HEK293 (cell line): ENCODE data around the gene HOXB1.

Source experiments
- BCL11B ChIP-seq: fragments of 450-650 bp; formaldehyde crosslinking; IDR thresholded peaks from 2 replicates; pipeline ENCODE4 v1.5.1; 2016; ENCODE audit warnings: low read depth, missing biosample characterization, missing genetic modification characterization
- CTCF ChIP-seq: fragments of 450-650 bp; formaldehyde crosslinking; IDR thresholded peaks from 2 replicates; pipeline ENCODE4 v1.5.1; 2016; ENCODE audit warnings: missing biosample characterization, missing genetic modification characterization
- GLIS1 ChIP-seq: fragments of 450-650 bp; formaldehyde crosslinking; IDR thresholded peaks from 2 replicates; pipeline ENCODE4 v1.5.1; 2016; ENCODE audit warnings: missing biosample characterization, missing genetic modification characterization
- REPIN1 ChIP-seq: fragments of 450-650 bp; formaldehyde crosslinking; IDR thresholded peaks from 2 replicates; pipeline ENCODE4 v1.5.1; 2017; ENCODE audit warnings: missing biosample characterization, missing genetic modification characterization, low read depth
- ZBTB26 ChIP-seq: fragments of 450-650 bp; formaldehyde crosslinking; optimal IDR thresholded peaks from 2 replicates; pipeline ENCODE3; 2016; ENCODE audit warnings: missing biosample characterization, mild to moderate bottlenecking, missing genetic modification characterization
- ZIC2 ChIP-seq: fragments of 450-650 bp; formaldehyde crosslinking; IDR thresholded peaks from 2 replicates; pipeline ENCODE4 v1.5.1; 2016; ENCODE audit warnings: missing biosample characterization, missing genetic modification characterization
- ZNF146 ChIP-seq: fragments of 450-650 bp; formaldehyde crosslinking; IDR thresholded peaks from 2 replicates; pipeline ENCODE4 v1.5.1; 2016; ENCODE audit warnings: missing biosample characterization, missing genetic modification characterization
- ZNF473 ChIP-seq: fragments of 450-650 bp; formaldehyde crosslinking; IDR thresholded peaks from 2 replicates; pipeline ENCODE4 v1.5.1; 2017; ENCODE audit warnings: missing biosample characterization, missing genetic modification characterization
- ZNF658 ChIP-seq: fragments of 450-650 bp; formaldehyde crosslinking; IDR thresholded peaks from 2 replicates; pipeline ENCODE4; 2016; ENCODE audit warnings: missing biosample characterization, missing genetic modification characterization
- ZNF670 ChIP-seq: fragments of 450-650 bp; formaldehyde crosslinking; IDR thresholded peaks from 2 replicates; pipeline ENCODE4 v1.5.1; 2016; ENCODE audit warnings: missing biosample characterization, missing genetic modification characterization, low read depth
- ZNF677 ChIP-seq: fragments of 450-650 bp; IDR thresholded peaks from 2 replicates; pipeline ENCODE4 v1.5.0; 2018; ENCODE audit warnings: missing biosample characterization, mild to moderate bottlenecking, missing genetic modification characterization, moderate library complexity
- ZNF776 ChIP-seq: fragments of 450-650 bp; formaldehyde crosslinking; IDR thresholded peaks from 2 replicates; pipeline ENCODE4 v1.5.0; 2017; ENCODE audit warnings: missing biosample characterization, missing genetic modification characterization, borderline replicate concordance
- ZNF777 ChIP-seq: fragments of 450-650 bp; formaldehyde crosslinking; IDR thresholded peaks from 2 replicates; pipeline ENCODE4 v1.5.1; 2017; ENCODE audit warnings: missing biosample characterization, missing genetic modification characterization, borderline replicate concordance

GRCh38 chr17:48545022-48545375 is 14.2 kb upstream of the HOXB1 start, which contains the start of gene HOXB2:
- TF ChIP-seq GLIS1 (tag by site-specific recombination) = no peak
- TF ChIP-seq BCL11B (tag by site-specific recombination) = no peak
- no peak for TF ChIP-seq CTCF
- TF ChIP-seq ZBTB26 (tag by site-specific recombination) = no peak
- TF ChIP-seq ZNF146 (tag by site-specific recombination) = no peak
- TF ChIP-seq ZNF677 (tag by site-specific recombination) = no peak
- TF ChIP-seq ZNF670 (tag by site-specific recombination) = no peak
- no peak for TF ChIP-seq ZNF473 (tag by site-specific recombination)
- TF ChIP-seq ZIC2 (tag by site-specific recombination) = no peak
- no peak for TF ChIP-seq ZNF776
- no peak for TF ChIP-seq ZNF777
- TF ChIP-seq ZNF658 = no peak
- no peak for TF ChIP-seq REPIN1 (tag by site-specific recombination)
